Inflammatory macrophage treated with lipopolysaccharide for 4 hours (primary cell): ENCODE results near the gene MAML2.

Source experiments
- DNase-seq: peaks from one replicate; pipeline ENCODE4 v3.0.0-alpha.2; 2020

The MAML2 gene

GRCh38 chr11:95930948-95931347, 412.0 kb downstream of the MAML2 start:
- no peak for DNase-seq

GRCh38 chr11:95926726-95927125, 416.3 kb downstream of the MAML2 start:
- no peak for DNase-seq
